ENCODE measurements around the gene SOCS6.

SOCS6 gene

GRCh38 chr18:70258243-70258642 lies 30.6 kb upstream of the SOCS6 start:
- TF ChIP-seq ZNF8 (CRISPR knock-in tag; IDR thresholded peaks at IDR 0.05) (peak; percentile 81), ISL1 (CRISPR knock-in tag; IDR thresholded peaks at IDR 0.05) (peak; percentile 94), TCF4 (CRISPR knock-in tag; IDR thresholded peaks at IDR 0.05; ENCODE audit: borderline replicate concordance) (0 out of 2 replicates have a peak, but pooled peaks have one; percentile 17), GLIS3 (CRISPR knock-in tag; IDR thresholded peaks at IDR 0.05) (no peak)
- ATAC-seq: no peak

- no peak for ATAC-seq
- TF ChIP-seq, protein P1, sequence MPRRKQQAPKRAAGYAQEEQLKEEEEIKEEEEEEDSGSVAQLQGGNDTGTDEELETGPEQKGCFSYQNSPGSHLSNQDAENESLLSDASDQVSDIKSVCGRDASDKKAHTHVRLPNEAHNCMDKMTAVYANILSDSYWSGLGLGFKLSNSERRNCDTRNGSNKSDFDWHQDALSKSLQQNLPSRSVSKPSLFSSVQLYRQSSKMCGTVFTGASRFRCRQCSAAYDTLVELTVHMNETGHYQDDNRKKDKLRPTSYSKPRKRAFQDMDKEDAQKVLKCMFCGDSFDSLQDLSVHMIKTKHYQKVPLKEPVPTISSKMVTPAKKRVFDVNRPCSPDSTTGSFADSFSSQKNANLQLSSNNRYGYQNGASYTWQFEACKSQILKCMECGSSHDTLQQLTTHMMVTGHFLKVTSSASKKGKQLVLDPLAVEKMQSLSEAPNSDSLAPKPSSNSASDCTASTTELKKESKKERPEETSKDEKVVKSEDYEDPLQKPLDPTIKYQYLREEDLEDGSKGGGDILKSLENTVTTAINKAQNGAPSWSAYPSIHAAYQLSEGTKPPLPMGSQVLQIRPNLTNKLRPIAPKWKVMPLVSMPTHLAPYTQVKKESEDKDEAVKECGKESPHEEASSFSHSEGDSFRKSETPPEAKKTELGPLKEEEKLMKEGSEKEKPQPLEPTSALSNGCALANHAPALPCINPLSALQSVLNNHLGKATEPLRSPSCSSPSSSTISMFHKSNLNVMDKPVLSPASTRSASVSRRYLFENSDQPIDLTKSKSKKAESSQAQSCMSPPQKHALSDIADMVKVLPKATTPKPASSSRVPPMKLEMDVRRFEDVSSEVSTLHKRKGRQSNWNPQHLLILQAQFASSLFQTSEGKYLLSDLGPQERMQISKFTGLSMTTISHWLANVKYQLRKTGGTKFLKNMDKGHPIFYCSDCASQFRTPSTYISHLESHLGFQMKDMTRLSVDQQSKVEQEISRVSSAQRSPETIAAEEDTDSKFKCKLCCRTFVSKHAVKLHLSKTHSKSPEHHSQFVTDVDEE (CRISPR knock-in tag; IDR thresholded peaks at IDR 0.05): no peak
- TF ChIP-seq GLIS3 (CRISPR knock-in tag; IDR thresholded peaks at IDR 0.05) (no peak), ZFP3 (CRISPR knock-in tag; IDR thresholded peaks at IDR 0.05) (no peak), ZC3H10 (CRISPR knock-in tag; IDR thresholded peaks at IDR 0.05) (no peak), PPARA (CRISPR knock-in tag; IDR thresholded peaks at IDR 0.05; ENCODE audit: borderline replicate concordance) (no peak), SNAI2 (CRISPR knock-in tag; IDR thresholded peaks at IDR 0.05) (no peak), ZNF8 (CRISPR knock-in tag; IDR thresholded peaks at IDR 0.05) (no peak), CSDC2 (CRISPR knock-in tag; IDR thresholded peaks at IDR 0.05) (no peak), RARB (CRISPR knock-in tag; IDR thresholded peaks at IDR 0.05) (no peak), ZNF70 (CRISPR knock-in tag; IDR thresholded peaks at IDR 0.05) (no peak), BACH2 (CRISPR knock-in tag; IDR thresholded peaks at IDR 0.05; ENCODE audit: borderline replicate concordance) (no peak), ARNTL (CRISPR knock-in tag; IDR thresholded peaks at IDR 0.05; ENCODE audit: borderline replicate concordance, low read depth) (no peak), ISL1 (CRISPR knock-in tag; IDR thresholded peaks at IDR 0.05) (no peak), ESRRG (CRISPR knock-in tag; IDR thresholded peaks at IDR 0.05) (no peak), TOX (CRISPR knock-in tag; IDR thresholded peaks at IDR 0.05; ENCODE audit: borderline replicate concordance) (no peak), ZFP30 (CRISPR knock-in tag; IDR thresholded peaks at IDR 0.05) (no peak), POU6F1 (CRISPR knock-in tag; IDR thresholded peaks at IDR 0.05; ENCODE audit: borderline replicate concordance, low read depth) (no peak)
- TF ChIP-seq, protein P2, sequence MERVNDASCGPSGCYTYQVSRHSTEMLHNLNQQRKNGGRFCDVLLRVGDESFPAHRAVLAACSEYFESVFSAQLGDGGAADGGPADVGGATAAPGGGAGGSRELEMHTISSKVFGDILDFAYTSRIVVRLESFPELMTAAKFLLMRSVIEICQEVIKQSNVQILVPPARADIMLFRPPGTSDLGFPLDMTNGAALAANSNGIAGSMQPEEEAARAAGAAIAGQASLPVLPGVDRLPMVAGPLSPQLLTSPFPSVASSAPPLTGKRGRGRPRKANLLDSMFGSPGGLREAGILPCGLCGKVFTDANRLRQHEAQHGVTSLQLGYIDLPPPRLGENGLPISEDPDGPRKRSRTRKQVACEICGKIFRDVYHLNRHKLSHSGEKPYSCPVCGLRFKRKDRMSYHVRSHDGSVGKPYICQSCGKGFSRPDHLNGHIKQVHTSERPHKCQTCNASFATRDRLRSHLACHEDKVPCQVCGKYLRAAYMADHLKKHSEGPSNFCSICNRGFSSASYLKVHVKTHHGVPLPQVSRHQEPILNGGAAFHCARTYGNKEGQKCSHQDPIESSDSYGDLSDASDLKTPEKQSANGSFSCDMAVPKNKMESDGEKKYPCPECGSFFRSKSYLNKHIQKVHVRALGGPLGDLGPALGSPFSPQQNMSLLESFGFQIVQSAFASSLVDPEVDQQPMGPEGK (CRISPR knock-in tag; IDR thresholded peaks at IDR 0.05; ENCODE audit: borderline replicate concordance): no peak
Observed at GRCh38 chr18:70260683-70261082, 28.2 kb upstream of the SOCS6 start.

DNA sequence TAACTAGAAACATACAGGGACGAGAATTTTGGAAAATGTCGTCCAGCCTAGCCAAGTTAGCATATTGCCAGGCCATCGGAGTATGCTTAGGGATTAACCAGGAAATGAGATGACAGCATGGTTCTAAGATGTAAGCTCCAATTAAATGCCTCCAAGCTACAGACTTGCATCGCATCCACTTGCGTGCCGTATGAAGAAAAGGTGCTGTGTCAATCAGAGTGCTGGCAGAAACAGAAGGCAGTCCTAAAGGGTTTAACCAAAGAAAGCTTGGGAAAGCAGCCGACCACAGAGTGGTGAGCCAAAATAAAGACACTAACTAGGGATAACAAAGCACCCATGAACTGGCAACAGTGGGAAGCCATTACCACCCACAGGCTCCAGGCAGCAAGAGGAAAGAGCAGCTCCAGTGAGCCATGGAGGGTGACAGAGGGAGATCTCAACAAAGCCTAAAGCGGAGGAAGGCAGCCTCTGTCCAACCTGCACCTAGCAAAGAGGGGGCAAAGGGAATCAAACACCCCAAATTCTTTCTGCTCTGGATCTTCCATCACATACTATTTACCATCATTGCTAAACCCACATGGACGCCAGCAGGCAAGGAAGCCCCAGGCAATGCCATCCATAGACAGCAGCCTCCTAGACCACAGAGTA lies 27.6 kb upstream of the SOCS6 start:
- TF ChIP-seq CREB5 (CRISPR knock-in tag; IDR thresholded peaks at IDR 0.05; ENCODE audit: low read depth): no peak
- no peak for TF ChIP-seq ZC3H10 (CRISPR knock-in tag; IDR thresholded peaks at IDR 0.05)
- TF ChIP-seq CSRNP3 (CRISPR knock-in tag; IDR thresholded peaks at IDR 0.05): no peak
- TF ChIP-seq POU6F1 (CRISPR knock-in tag; IDR thresholded peaks at IDR 0.05; ENCODE audit: borderline replicate concordance, low read depth): no peak
- TF ChIP-seq ZFP30 (CRISPR knock-in tag; IDR thresholded peaks at IDR 0.05): no peak
- no peak for TF ChIP-seq ARNTL (CRISPR knock-in tag; IDR thresholded peaks at IDR 0.05; ENCODE audit: borderline replicate concordance, low read depth)
- no peak for TF ChIP-seq PPARA (CRISPR knock-in tag; IDR thresholded peaks at IDR 0.05; ENCODE audit: borderline replicate concordance)
- TF ChIP-seq SNAI2 (CRISPR knock-in tag; IDR thresholded peaks at IDR 0.05): no peak
- TF ChIP-seq ISL1 (CRISPR knock-in tag; IDR thresholded peaks at IDR 0.05): no peak
- no peak for TF ChIP-seq CSDC2 (CRISPR knock-in tag; IDR thresholded peaks at IDR 0.05)
- no peak for ATAC-seq

Data from SK-N-SH treated with all-trans-retinoic acid at 6 μM for 48 hours (cell line).